ENCODE results near the gene TIMM22.

GRCh38 chr17:1004769-1005295 is 7.9 kb downstream of the TIMM22 start:
- TF ChIP-seq, protein P1, sequence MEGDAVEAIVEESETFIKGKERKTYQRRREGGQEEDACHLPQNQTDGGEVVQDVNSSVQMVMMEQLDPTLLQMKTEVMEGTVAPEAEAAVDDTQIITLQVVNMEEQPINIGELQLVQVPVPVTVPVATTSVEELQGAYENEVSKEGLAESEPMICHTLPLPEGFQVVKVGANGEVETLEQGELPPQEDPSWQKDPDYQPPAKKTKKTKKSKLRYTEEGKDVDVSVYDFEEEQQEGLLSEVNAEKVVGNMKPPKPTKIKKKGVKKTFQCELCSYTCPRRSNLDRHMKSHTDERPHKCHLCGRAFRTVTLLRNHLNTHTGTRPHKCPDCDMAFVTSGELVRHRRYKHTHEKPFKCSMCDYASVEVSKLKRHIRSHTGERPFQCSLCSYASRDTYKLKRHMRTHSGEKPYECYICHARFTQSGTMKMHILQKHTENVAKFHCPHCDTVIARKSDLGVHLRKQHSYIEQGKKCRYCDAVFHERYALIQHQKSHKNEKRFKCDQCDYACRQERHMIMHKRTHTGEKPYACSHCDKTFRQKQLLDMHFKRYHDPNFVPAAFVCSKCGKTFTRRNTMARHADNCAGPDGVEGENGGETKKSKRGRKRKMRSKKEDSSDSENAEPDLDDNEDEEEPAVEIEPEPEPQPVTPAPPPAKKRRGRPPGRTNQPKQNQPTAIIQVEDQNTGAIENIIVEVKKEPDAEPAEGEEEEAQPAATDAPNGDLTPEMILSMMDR (conservative IDR thresholded peaks at IDR 0.05; ENCODE audit: low read depth, low read length): no peak
- TF ChIP-seq EZH2 (IDR thresholded peaks at IDR 0.05; ENCODE audit: borderline replicate concordance, low read depth, low read length, poor library complexity, severe bottlenecking): no peak

All from A673 (cell line).